Activated gamma-delta T cell treated with Interleukin-2 at 50 U/mL for 16 hours (primary cell): ENCODE measurements around the gene AGRN.
"Not testable (repeated sequence)": the region's sequence is repeated elsewhere in the genome, so short reads cannot be mapped to it uniquely, and the experiment has no call there.

Experiments used
- DNase-seq: peaks from one replicate; pipeline ENCODE4 v3.0.0-alpha.2; 2020

Gene AGRN

GRCh38 chr1:1098681-1099421 is 78.9 kb downstream of the AGRN start:
- DNase-seq, result no peak

- DNase-seq, result no peak
Measured at GRCh38 chr1:1099506-1100183, 79.7 kb downstream of the AGRN start.

- DNase-seq, result no peak
Measured at GRCh38 chr1:1100296-1100695, 80.4 kb downstream of the AGRN start.

GRCh38 chr1:1101503-1101902 is 81.6 kb downstream of the AGRN start:
- no peak for DNase-seq

- not testable (repeated sequence) for DNase-seq
Measured at GRCh38 chr1:1104152-1104551, 84.2 kb downstream of the AGRN start.
